ENCODE measurements around the gene PIP5K1B. TPM values are rescaled to one million over a fixed set of nuclear protein-coding genes. Genes with fewer than 3 reads are reported as not detected.

Gene PIP5K1B
- total and polyA plus RNA-seq, 2 donors (not counting 3 experiments of a cell fraction or from before 2014, with no cell fraction given): 0.27 TPM; not detected in 1

DNA sequence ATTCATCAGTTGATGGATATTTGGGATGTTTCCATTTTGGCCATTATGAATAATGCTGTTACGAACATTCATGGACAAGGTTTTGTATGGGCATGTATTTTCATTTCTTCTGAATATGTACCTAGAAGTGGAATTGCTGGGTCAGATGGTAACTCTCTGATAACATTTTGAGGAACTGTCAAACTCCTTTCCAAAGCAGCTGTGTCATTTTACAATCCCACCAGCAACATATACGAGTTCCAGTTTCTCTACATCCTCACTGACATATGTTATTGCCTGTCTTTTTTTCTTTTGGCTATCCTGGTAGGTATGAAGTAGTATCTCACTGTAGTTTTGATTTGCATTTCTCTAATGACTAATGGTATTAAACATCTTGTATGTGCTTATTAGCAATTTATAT lies 222.1 kb downstream of the PIP5K1B start:
- Histone ChIP-seq H3K27ac (ENCODE audit: insufficient read depth, low read depth, low read length) (no peak overlapping the region), H3K4me3 (replicated peaks in 1 of 3; ENCODE audit: insufficient read depth in 1 of 3, low read depth in 1 of 3, low read length in 3 of 3) (no peak overlapping the region), H3K4me1 (ENCODE audit: control insufficient read depth, extremely low read depth, insufficient read depth, low read length) (no peaks in the 10 kb centered on the region), H3K36me3 (ENCODE audit: control insufficient read depth in 2 of 2, extremely low read depth in 1 of 2, insufficient read depth in 2 of 2, low read length in 2 of 2) (no peaks in the 10 kb centered on the region), H3K9me1 (replicated peaks; ENCODE audit: control insufficient read depth, extremely low read depth, insufficient read depth, low read length) (no peaks in the 10 kb centered on the region), H2AFZ (ENCODE audit: low read depth, low read length) (no peak overlapping the region), H3K9ac (replicated peaks; ENCODE audit: extremely low read depth, insufficient read depth, low read length) (no peak overlapping the region), H4K20me1 (replicated peaks; ENCODE audit: control insufficient read depth, extremely low read depth, insufficient read depth, low read length) (no peaks in the 10 kb centered on the region), H3K9me3 (replicated peaks; ENCODE audit: control insufficient read depth, insufficient read depth, low read length) (no peaks in the 10 kb centered on the region), H3K27me3 (ENCODE audit: control insufficient read depth in 2 of 2, insufficient read depth in 2 of 2, low read length in 2 of 2) (no peaks in the 10 kb centered on the region), H3K4me2 (ENCODE audit: insufficient read depth, low read length) (no peak overlapping the region), H3K79me2 (ENCODE audit: control insufficient read depth, insufficient read depth, low read length) (no peaks in the 10 kb centered on the region)
- dilution Hi-C loops (cut with MboI; ENCODE audit: extremely low pct_ligation_motif_present, low sequenced_read_pairs) (no loop called here), intact Hi-C loops (cut with micrococcal nuclease) (no loop called here)
- TF ChIP-seq FOS (IDR thresholded peaks at IDR 0.05; ENCODE audit: borderline replicate concordance, insufficient read depth, low read length) (no peak), POLR2AphosphoS5 (IDR thresholded peaks at IDR 0.05; ENCODE audit: insufficient read depth, low read depth, low read length) (no peak), POLR2A (IDR thresholded peaks at IDR 0.05; ENCODE audit: low read depth, low read length) (no peak), JUN (IDR thresholded peaks at IDR 0.05; ENCODE audit: borderline replicate concordance, insufficient read depth, insufficient read length, low read depth) (no peak), MYC (IDR thresholded peaks at IDR 0.05; ENCODE audit: low read depth, low read length) (no peak), MAX (IDR thresholded peaks at IDR 0.05; ENCODE audit: insufficient read depth, insufficient read length) (no peak), GATA2 (IDR thresholded peaks at IDR 0.05; ENCODE audit: insufficient read depth, insufficient read length, low read depth, low read length) (no peak), EZH2 (IDR thresholded peaks at IDR 0.05; ENCODE audit: borderline replicate concordance, low read depth, low read length, severe bottlenecking) (no peak)
- TF ChIP-seq, protein P1, sequence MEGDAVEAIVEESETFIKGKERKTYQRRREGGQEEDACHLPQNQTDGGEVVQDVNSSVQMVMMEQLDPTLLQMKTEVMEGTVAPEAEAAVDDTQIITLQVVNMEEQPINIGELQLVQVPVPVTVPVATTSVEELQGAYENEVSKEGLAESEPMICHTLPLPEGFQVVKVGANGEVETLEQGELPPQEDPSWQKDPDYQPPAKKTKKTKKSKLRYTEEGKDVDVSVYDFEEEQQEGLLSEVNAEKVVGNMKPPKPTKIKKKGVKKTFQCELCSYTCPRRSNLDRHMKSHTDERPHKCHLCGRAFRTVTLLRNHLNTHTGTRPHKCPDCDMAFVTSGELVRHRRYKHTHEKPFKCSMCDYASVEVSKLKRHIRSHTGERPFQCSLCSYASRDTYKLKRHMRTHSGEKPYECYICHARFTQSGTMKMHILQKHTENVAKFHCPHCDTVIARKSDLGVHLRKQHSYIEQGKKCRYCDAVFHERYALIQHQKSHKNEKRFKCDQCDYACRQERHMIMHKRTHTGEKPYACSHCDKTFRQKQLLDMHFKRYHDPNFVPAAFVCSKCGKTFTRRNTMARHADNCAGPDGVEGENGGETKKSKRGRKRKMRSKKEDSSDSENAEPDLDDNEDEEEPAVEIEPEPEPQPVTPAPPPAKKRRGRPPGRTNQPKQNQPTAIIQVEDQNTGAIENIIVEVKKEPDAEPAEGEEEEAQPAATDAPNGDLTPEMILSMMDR (IDR thresholded peaks at IDR 0.05; ENCODE audit: extremely low read depth in 1 of 2, insufficient read depth in 1 of 2, low read depth in 1 of 2, low read length in 2 of 2): no peak
- FAIRE-seq (no peak), DNase-seq (ENCODE audit: low read depth, low spot score) (no peak)
- no TSS peak for BruUV-seq (replicated peaks)
- ChIA-PET POLR2A (no interaction called here), CTCF (no interaction called here)
